Measurements from ENCODE around the gene C2orf49.

GRCh38 chr2:105329197-105329554, 8.2 kb upstream of the C2orf49 start:
- no peak for TF ChIP-seq POLR2A (IDR thresholded peaks at IDR 0.05; ENCODE audit: low read length)
- no peak for TF ChIP-seq GATA1 (IDR thresholded peaks at IDR 0.05; ENCODE audit: low read depth, low read length)

All from erythroblast (primary cell).